ENCODE measurements around the gene EFNA5. TPM values are rescaled to one million over a fixed set of nuclear protein-coding genes. Genes with fewer than 3 reads are reported as not detected.

Gene EFNA5
- total and polyA plus RNA-seq, 10 of the 15 experiments (the other 5 are each of a cell fraction or from before 2014, with no cell fraction given): 0.19 to 12.6 (median 3.9) TPM

- TF ChIP-seq, protein P1, sequence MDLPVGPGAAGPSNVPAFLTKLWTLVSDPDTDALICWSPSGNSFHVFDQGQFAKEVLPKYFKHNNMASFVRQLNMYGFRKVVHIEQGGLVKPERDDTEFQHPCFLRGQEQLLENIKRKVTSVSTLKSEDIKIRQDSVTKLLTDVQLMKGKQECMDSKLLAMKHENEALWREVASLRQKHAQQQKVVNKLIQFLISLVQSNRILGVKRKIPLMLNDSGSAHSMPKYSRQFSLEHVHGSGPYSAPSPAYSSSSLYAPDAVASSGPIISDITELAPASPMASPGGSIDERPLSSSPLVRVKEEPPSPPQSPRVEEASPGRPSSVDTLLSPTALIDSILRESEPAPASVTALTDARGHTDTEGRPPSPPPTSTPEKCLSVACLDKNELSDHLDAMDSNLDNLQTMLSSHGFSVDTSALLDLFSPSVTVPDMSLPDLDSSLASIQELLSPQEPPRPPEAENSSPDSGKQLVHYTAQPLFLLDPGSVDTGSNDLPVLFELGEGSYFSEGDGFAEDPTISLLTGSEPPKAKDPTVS (IDR thresholded peaks at IDR 0.05; ENCODE audit: low read depth, low read length): no peak
- TF ChIP-seq, protein P2, sequence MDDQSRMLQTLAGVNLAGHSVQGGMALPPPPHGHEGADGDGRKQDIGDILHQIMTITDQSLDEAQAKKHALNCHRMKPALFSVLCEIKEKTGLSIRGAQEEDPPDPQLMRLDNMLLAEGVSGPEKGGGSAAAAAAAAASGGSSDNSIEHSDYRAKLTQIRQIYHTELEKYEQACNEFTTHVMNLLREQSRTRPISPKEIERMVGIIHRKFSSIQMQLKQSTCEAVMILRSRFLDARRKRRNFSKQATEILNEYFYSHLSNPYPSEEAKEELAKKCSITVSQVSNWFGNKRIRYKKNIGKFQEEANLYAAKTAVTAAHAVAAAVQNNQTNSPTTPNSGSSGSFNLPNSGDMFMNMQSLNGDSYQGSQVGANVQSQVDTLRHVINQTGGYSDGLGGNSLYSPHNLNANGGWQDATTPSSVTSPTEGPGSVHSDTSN (IDR thresholded peaks at IDR 0.05; ENCODE audit: insufficient replicate concordance, low read depth, low read length): no peak
- no peak for TF ChIP-seq STAT3 (IDR thresholded peaks at IDR 0.05; ENCODE audit: low read depth, low read length)
- TF ChIP-seq ZNF622 (IDR thresholded peaks at IDR 0.05): no peak
- TF ChIP-seq BCL3 (IDR thresholded peaks at IDR 0.05; ENCODE audit: borderline replicate concordance, insufficient read depth, low read depth, low read length, poor library complexity, severe bottlenecking): no peak
- TF ChIP-seq, protein P3, sequence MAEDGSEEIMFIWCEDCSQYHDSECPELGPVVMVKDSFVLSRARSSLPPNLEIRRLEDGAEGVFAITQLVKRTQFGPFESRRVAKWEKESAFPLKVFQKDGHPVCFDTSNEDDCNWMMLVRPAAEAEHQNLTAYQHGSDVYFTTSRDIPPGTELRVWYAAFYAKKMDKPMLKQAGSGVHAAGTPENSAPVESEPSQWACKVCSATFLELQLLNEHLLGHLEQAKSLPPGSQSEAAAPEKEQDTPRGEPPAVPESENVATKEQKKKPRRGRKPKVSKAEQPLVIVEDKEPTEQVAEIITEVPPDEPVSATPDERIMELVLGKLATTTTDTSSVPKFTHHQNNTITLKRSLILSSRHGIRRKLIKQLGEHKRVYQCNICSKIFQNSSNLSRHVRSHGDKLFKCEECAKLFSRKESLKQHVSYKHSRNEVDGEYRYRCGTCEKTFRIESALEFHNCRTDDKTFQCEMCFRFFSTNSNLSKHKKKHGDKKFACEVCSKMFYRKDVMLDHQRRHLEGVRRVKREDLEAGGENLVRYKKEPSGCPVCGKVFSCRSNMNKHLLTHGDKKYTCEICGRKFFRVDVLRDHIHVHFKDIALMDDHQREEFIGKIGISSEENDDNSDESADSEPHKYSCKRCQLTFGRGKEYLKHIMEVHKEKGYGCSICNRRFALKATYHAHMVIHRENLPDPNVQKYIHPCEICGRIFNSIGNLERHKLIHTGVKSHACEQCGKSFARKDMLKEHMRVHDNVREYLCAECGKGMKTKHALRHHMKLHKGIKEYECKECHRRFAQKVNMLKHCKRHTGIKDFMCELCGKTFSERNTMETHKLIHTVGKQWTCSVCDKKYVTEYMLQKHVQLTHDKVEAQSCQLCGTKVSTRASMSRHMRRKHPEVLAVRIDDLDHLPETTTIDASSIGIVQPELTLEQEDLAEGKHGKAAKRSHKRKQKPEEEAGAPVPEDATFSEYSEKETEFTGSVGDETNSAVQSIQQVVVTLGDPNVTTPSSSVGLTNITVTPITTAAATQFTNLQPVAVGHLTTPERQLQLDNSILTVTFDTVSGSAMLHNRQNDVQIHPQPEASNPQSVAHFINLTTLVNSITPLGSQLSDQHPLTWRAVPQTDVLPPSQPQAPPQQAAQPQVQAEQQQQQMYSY (CRISPR knock-in tag; IDR thresholded peaks at IDR 0.05): no peak
- TF ChIP-seq PAX5 (IDR thresholded peaks at IDR 0.05; ENCODE audit: borderline replicate concordance, low read depth, low read length): no peak
- TF ChIP-seq ESRRA (IDR thresholded peaks at IDR 0.05; ENCODE audit: low read length): no peak
- no peak for TF ChIP-seq EZH2 (IDR thresholded peaks at IDR 0.05; ENCODE audit: borderline replicate concordance, control insufficient read depth, low read depth, low read length)
- TF ChIP-seq RCOR1 (conservative IDR thresholded peaks at IDR 0.05; ENCODE audit: low read depth, low read length): no peak
- no peak for TF ChIP-seq NRF1 (conservative IDR thresholded peaks at IDR 0.05; ENCODE audit: low read depth, low read length)
- no peak for TF ChIP-seq SMAD1 (IDR thresholded peaks at IDR 0.05; ENCODE audit: low read depth, partially characterized antibody)
Observed at GRCh38 chr5:107669096-107670031, 1.4 kb downstream of the EFNA5 start (continued).
